IMR-90 (cell line): ENCODE results near the gene CRYAA. TPM values are rescaled to one million over a fixed set of nuclear protein-coding genes. Genes with fewer than 3 reads are reported as not detected.

Experiments
- ATAC-seq: fragments of 200-7000 bp; cut with Tn5 transposase; 2 replicates; pipeline ENCODE4 v1.9.1; 2020; ENCODE audit warnings: low read depth, mild to moderate bottlenecking, moderate library complexity
- BruUV-seq: library from RNA; stranded (reverse); fragments of 400-500 nt; replicated peaks from 2 replicates; lab custom pipeline; 2021; lab: Mats Ljungman, UMichigan
- CTCF ChIA-PET: fragments of 300-600 bp; formaldehyde crosslinking; extraction: SDS; loops from one replicate; lab custom pipeline; 2021; ENCODE audit warnings: antibody characterized with exemption; lab: Yijun Ruan, JAX
- POLR2A ChIA-PET: fragments of 300-600 bp; sonication (Branson Sonifier 250); formaldehyde crosslinking; loops from one replicate; lab custom pipeline; 2022; ENCODE audit warnings: antibody characterized with exemption; ENCODE audit not compliant: unreplicated experiment; lab: Charles Lee
- DNase-seq: peaks from one replicate; pipeline ENCODE4 v3.0.0; 2013
- H2AFZ ChIP-seq: replicated peaks from 2 replicates; pipeline ENCODE3; 2013; ENCODE audit warnings: low read length, mild to moderate bottlenecking; ENCODE audit not compliant: poor library complexity
- H2AK5ac ChIP-seq: 2 replicates; pipeline ENCODE4 v1.6.1; 2013; ENCODE audit warnings: low read depth, low read length, inconsistent platforms
- H2AK9ac ChIP-seq: replicated peaks from 2 replicates; pipeline ENCODE3; 2013; ENCODE audit warnings: mild to moderate bottlenecking, low read depth, low read length, moderate library complexity; ENCODE audit not compliant: poor library complexity
- H2BK120ac ChIP-seq: 2 replicates; pipeline ENCODE4 v1.6.1; 2013; ENCODE audit warnings: low read depth, low read length, inconsistent platforms
- H2BK15ac ChIP-seq: 3 replicates; pipeline ENCODE4 v1.6.1; 2013; ENCODE audit warnings: low read depth, low read length, inconsistent platforms
- H2BK20ac ChIP-seq: 2 replicates; pipeline ENCODE4 v1.6.1; 2013; ENCODE audit warnings: low read depth, mild to moderate bottlenecking, inconsistent platforms, low read length, moderate library complexity
- H2BK5ac ChIP-seq: 2 replicates; pipeline ENCODE4 v1.6.1; 2013; ENCODE audit warnings: mild to moderate bottlenecking, low read depth, low read length, inconsistent platforms; ENCODE audit not compliant: poor library complexity, severe bottlenecking
- H3K14ac ChIP-seq: replicated peaks from 2 replicates; pipeline ENCODE4 v1.6.1; 2013; ENCODE audit warnings: low read depth, low read length, inconsistent platforms
- H3K18ac ChIP-seq: 2 replicates; pipeline ENCODE4 v1.6.1; 2013; ENCODE audit warnings: low read depth, low read length, control low read depth
- H3K23ac ChIP-seq: 2 replicates; pipeline ENCODE4 v1.6.1; 2013; ENCODE audit warnings: low read depth, low read length, inconsistent platforms
- H3K27ac ChIP-seq: 2 replicates; pipeline ENCODE4 v1.5.1; 2013; ENCODE audit warnings: mild to moderate bottlenecking, control low read depth, low read length; ENCODE audit not compliant: insufficient read depth
- H3K27me3 ChIP-seq: 2 replicates; pipeline ENCODE4 v1.6.1; 2013; ENCODE audit warnings: low read length; ENCODE audit not compliant: control insufficient read depth, insufficient read depth
- H3K36me3 ChIP-seq: 2 replicates; pipeline ENCODE4 v1.6.1; 2013; ENCODE audit warnings: low read length, mixed read lengths; ENCODE audit not compliant: control insufficient read depth, insufficient read depth
- H3K4ac ChIP-seq: 2 replicates; pipeline ENCODE4 v1.6.1; 2013; ENCODE audit warnings: low read depth, low read length, inconsistent platforms
- H3K4me1 ChIP-seq: 2 replicates; pipeline ENCODE4 v1.6.1; 2013; ENCODE audit warnings: low read length, mixed read lengths; ENCODE audit not compliant: control insufficient read depth, insufficient read depth
- H3K4me2 ChIP-seq: 2 replicates; pipeline ENCODE4 v1.6.1; 2013; ENCODE audit warnings: low read depth, mild to moderate bottlenecking, control low read depth, low read length, moderate library complexity
- H3K4me3 ChIP-seq: 2 replicates; pipeline ENCODE4 v1.5.1; 2013; ENCODE audit warnings: low read depth, mild to moderate bottlenecking, control low read depth, low read length, moderate library complexity; ENCODE audit not compliant: insufficient read depth
- H3K56ac ChIP-seq: 2 replicates; pipeline ENCODE4 v1.6.1; 2013; ENCODE audit warnings: low read length, inconsistent platforms; ENCODE audit not compliant: insufficient read depth; ENCODE audit errors: extremely low read depth
- H3K79me1 ChIP-seq, 2 experiments: 2 replicates each; pipeline ENCODE4 v1.6.1; 2013; ENCODE audit warnings: low read length in 2 of 2, inconsistent platforms in 1 of 2, low read depth in 1 of 2
- H3K9ac ChIP-seq: 2 replicates; pipeline ENCODE4 v1.6.1; 2013; ENCODE audit warnings: low read depth, low read length, control low read depth
- H3K9me1 ChIP-seq: 2 replicates; pipeline ENCODE4 v1.6.1; 2013; ENCODE audit warnings: low read length, inconsistent platforms; ENCODE audit not compliant: insufficient read depth
- H3K9me3 ChIP-seq: 2 replicates; pipeline ENCODE4 v1.6.1; 2013; ENCODE audit warnings: low read length; ENCODE audit not compliant: control insufficient read depth, insufficient read depth
- H4K20me1 ChIP-seq: 2 replicates; pipeline ENCODE4 v1.6.1; 2013; ENCODE audit warnings: low read length, inconsistent platforms; ENCODE audit not compliant: insufficient read depth
- H4K5ac ChIP-seq: 2 replicates; pipeline ENCODE4 v1.6.1; 2013; ENCODE audit warnings: mild to moderate bottlenecking, low read depth, low read length, control low read depth
- H4K8ac ChIP-seq, 2 experiments: 2 replicates each; pipeline ENCODE4 v1.6.1; 2013; ENCODE audit warnings: low read depth in 2 of 2, low read length in 2 of 2, control low read depth in 1 of 2, inconsistent platforms in 1 of 2
- H4K91ac ChIP-seq: 2 replicates; pipeline ENCODE4 v1.6.1; 2013; ENCODE audit warnings: low read depth, low read length, inconsistent platforms; ENCODE audit not compliant: insufficient read depth
- NFE2L2 ChIP-seq: fragments of 150-350 bp; IDR thresholded peaks from 2 replicates; pipeline ENCODE4 v1.6.1; 2016; ENCODE audit warnings: low read depth, mild to moderate bottlenecking, low read length
- RAD21 ChIP-seq: IDR thresholded peaks from 2 replicates; pipeline ENCODE4 v1.6.1; 2012; ENCODE audit warnings: low read length, improper control_type of control experiment
- WGBS, 2 experiments: methylation state at CpG; one replicate each; pipeline versions ENCODE4 v1.1.5 to v1.1.7; 2013; ENCODE audit warnings: missing lambda C conversion rate in 2 of 2; ENCODE audit not compliant: insufficient read length in 1 of 2; ENCODE audit errors: extremely low coverage in 2 of 2; 5-methylcytosine and 5-hydroxymethylcytosine counted together
- dilution Hi-C: fragments of 300-500 bp; cut with HindIII; formaldehyde crosslinking; loops from one replicate; pipeline ENCODE4 v1.14.3; 2018; ENCODE audit warnings: low sequenced_read_pairs; ENCODE audit not compliant: unreplicated experiment
- in situ Hi-C: fragments of 300-500 bp; cut with MboI; formaldehyde crosslinking; loops from 3 replicates; pipeline ENCODE4 v1.14.3; 2019; ENCODE audit warnings: low sequenced_read_pairs, inconsistent platforms, mixed read lengths
- intact Hi-C: fragments of 100-400 bp; cut with micrococcal nuclease; formaldehyde crosslinking; loops from 2 replicates; pipeline ENCODE4 v1.10.0; 2022
- polyA plus RNA-seq, 3 experiments: library from polyadenylated mRNA; depleted of rRNA; stranded (reverse); fragments of >200 nt; gene quantifications; 2 replicates each; pipeline ENCODE4 v1.2.3, GENCODE V29; 2012; ENCODE audit warnings: low replicate concordance in 1 of 3
- total RNA-seq: library from RNA; depleted of rRNA; stranded (reverse); fragments of >200 nt; gene quantifications from 2 replicates; pipeline ENCODE4 v1.2.3, GENCODE V29; 2012

CRYAA gene
- total and polyA plus RNA-seq, 2 of the 4 experiments (the other 2 are of a cell fraction) = not detected

GRCh38 chr21:43190951-43191350 lies 22.1 kb downstream of the CRYAA start:
- CTCF ChIA-PET = no interaction called here
- Histone ChIP-seq H2BK5ac (no peak overlapping the region), H2AFZ (no peak overlapping the region), H3K9ac (no peak overlapping the region), H2AK9ac (no peak overlapping the region), H2BK20ac (no peak overlapping the region), H4K91ac (no peak overlapping the region), H3K23ac (no peak overlapping the region), H3K18ac (no peak overlapping the region), H3K14ac (no peak overlapping the region), H3K4ac (no peak overlapping the region), H2AK5ac (peak overlapping the region; percentile 11; the same call in 1 of the 2 replicates), H3K9me3 (no peaks in the 10 kb centered on the region), H3K27me3 (peaks cover 25% of the 10 kb centered on the region), H4K20me1 (no peaks in the 10 kb centered on the region), H3K27ac (no peak overlapping the region), H3K4me1 (peaks cover 2% of the 10 kb centered on the region; the same call in 1 of the 2 replicates), H3K79me1 (no peaks in the 10 kb centered on the region), H3K4me3 (no peak overlapping the region), H3K36me3 (no peaks in the 10 kb centered on the region), H3K56ac (no peak overlapping the region), H4K8ac (no peak overlapping the region), H2BK15ac (no peak overlapping the region), H2BK120ac (no peak overlapping the region), H3K9me1 (peaks cover 8% of the 10 kb centered on the region), H4K5ac (no peak overlapping the region), H3K4me2 (no peak overlapping the region)
- in situ Hi-C loops (no loop called here), intact Hi-C loops (no loop called here), dilution Hi-C loops (no loop called here)
- no peak for TF ChIP-seq RAD21
- TF ChIP-seq NFE2L2 = no peak
- BruUV-seq = no TSS peak
- POLR2A ChIA-PET = no interaction called here
- ATAC-seq = no peak
- WGBS, 2 experiments = 82% methylated on average over 2 of the region's 7 CpGs; no CpG with 5 or more reads in 1 of the 2 experiments
- DNase-seq = no peak
